Astrocyte of the cerebellum (primary cell): Measurements from ENCODE around the gene ANXA1.
"Not testable (repeated sequence)": the region's sequence is repeated elsewhere in the genome, so short reads cannot be mapped to it uniquely, and the experiment has no call there.

ENCODE experiments used
- DNase-seq: peaks from one replicate; pipeline ENCODE4 v3.0.0-alpha.2; 2011; ENCODE audit warnings: low read depth
- H3K4me3 ChIP-seq: 2 replicates; pipeline ENCODE4 v1.5.1; 2011; ENCODE audit warnings: mild to moderate bottlenecking, low read depth, low read length, moderate library complexity
- CTCF ChIP-seq: IDR thresholded peaks from 2 replicates; pipeline ENCODE4 v1.5.1; 2012; ENCODE audit warnings: low read length, low read depth, moderate library complexity, mild to moderate bottlenecking; ENCODE audit errors: missing control alignments
- in situ Hi-C: cut with HindIII; loops from 2 replicates; pipeline ENCODE4 v1.10.0; 2017; ENCODE audit warnings: low sequenced_read_pairs

Gene ANXA1

GRCh38 chr9:73151653-73152542 lies at the start of gene ANXA1:
Gene ANXA1 (plus strand): TSS chr9:73151865. CDS start chr9:73158536, 6,671 bp downstream.
- TF ChIP-seq CTCF: no peak
- peak; percentile 62 for DNase-seq
- H3K4me3 ChIP-seq: peak within 1 kb of the TSS; percentile 68
- in situ Hi-C loops: no loop called here

GRCh38 chr9:73104342-73104741 lies 47.3 kb upstream of the ANXA1 start:
- TF ChIP-seq CTCF: no peak
- no peak for DNase-seq
- H3K4me3 ChIP-seq: no peak overlapping the region
- in situ Hi-C loops: loop anchor here (5.0 kb wide), 1 partner anchor 78 kb away; no protein-coding TSS in a partner anchor

- TF ChIP-seq CTCF: no peak
- no peak overlapping the region for H3K4me3 ChIP-seq
- no peak for DNase-seq
- in situ Hi-C loops: loop anchor here (5.0 kb wide), 1 partner anchor 77 kb away; no protein-coding TSS in a partner anchor
Measured at GRCh38 chr9:73104921-73105320, 46.7 kb upstream of the ANXA1 start.

- TF ChIP-seq CTCF: peak; percentile 81
- H3K4me3 ChIP-seq, in situ Hi-C loops: not testable (repeated sequence)
- DNase-seq: peak; percentile 45
Measured at GRCh38 chr9:73107489-73108069, 44.1 kb upstream of the ANXA1 start.

- no peak overlapping the region for H3K4me3 ChIP-seq
- no peak for DNase-seq
- in situ Hi-C loops: no loop called here
- TF ChIP-seq CTCF: no peak
Measured at GRCh38 chr9:73114058-73114457, 37.6 kb upstream of the ANXA1 start.

GRCh38 chr9:73114958-73115357 lies 36.7 kb upstream of the ANXA1 start:
- in situ Hi-C loops: no loop called here
- no peak overlapping the region for H3K4me3 ChIP-seq
- TF ChIP-seq CTCF: no peak
- DNase-seq: no peak
